GM12873 (cell line): ENCODE measurements around the gene TRMU.

Source experiments
- TF ChIP-seq, protein P1 (sequence below): IDR thresholded peaks from 2 replicates; pipeline ENCODE4 v1.5.1; 2012; ENCODE audit warnings: low read depth, mild to moderate bottlenecking, moderate library complexity, low read length, control low read depth; ENCODE audit not compliant: insufficient read depth; ENCODE audit errors: missing control alignments

TRMU gene

GRCh38 chr22:46360097-46360496 lies 24.6 kb downstream of the TRMU start:
- TF ChIP-seq, protein P1, sequence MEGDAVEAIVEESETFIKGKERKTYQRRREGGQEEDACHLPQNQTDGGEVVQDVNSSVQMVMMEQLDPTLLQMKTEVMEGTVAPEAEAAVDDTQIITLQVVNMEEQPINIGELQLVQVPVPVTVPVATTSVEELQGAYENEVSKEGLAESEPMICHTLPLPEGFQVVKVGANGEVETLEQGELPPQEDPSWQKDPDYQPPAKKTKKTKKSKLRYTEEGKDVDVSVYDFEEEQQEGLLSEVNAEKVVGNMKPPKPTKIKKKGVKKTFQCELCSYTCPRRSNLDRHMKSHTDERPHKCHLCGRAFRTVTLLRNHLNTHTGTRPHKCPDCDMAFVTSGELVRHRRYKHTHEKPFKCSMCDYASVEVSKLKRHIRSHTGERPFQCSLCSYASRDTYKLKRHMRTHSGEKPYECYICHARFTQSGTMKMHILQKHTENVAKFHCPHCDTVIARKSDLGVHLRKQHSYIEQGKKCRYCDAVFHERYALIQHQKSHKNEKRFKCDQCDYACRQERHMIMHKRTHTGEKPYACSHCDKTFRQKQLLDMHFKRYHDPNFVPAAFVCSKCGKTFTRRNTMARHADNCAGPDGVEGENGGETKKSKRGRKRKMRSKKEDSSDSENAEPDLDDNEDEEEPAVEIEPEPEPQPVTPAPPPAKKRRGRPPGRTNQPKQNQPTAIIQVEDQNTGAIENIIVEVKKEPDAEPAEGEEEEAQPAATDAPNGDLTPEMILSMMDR = no peak

DNA sequence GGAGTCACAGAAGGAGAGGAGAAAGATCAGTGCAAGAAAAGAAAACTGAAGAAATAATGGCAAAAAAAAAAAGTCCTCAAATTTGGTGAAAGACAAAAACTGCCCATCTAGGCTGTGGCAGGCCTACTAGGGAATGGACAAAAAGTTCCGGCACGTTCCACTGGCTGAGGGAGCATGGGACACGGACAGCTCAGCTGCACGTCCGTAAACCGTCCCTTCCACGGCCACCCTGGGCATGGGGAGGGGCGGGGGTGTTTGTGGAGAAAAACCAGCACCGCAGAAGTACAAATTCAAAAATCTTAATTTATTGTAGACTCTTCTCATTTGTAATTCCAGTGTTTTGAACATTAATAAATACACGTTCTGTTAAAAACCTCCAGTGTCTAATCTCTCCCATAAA lies 25.4 kb downstream of the TRMU start:
- TF ChIP-seq, protein P1 = no peak

DNA sequence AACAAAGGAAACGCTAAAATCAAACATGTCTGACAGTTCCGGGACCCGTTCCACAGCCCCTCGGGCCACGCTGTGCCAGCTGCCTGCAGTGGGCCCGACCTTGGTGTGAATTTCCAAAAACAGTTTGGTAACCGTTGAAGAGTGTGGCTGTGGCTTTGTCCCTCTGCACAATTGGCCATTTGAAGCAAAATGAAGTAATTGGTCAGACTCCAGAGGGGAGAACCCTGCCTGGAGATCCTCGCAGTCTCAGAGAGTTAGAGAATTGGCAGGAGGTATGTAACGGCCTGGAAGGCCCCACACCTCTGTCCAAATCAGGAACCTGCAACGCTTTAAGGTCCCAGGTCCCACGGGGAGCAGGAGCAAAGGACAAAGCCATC lies 26.3 kb downstream of the TRMU start:
- TF ChIP-seq, protein P1 = no peak

DNA sequence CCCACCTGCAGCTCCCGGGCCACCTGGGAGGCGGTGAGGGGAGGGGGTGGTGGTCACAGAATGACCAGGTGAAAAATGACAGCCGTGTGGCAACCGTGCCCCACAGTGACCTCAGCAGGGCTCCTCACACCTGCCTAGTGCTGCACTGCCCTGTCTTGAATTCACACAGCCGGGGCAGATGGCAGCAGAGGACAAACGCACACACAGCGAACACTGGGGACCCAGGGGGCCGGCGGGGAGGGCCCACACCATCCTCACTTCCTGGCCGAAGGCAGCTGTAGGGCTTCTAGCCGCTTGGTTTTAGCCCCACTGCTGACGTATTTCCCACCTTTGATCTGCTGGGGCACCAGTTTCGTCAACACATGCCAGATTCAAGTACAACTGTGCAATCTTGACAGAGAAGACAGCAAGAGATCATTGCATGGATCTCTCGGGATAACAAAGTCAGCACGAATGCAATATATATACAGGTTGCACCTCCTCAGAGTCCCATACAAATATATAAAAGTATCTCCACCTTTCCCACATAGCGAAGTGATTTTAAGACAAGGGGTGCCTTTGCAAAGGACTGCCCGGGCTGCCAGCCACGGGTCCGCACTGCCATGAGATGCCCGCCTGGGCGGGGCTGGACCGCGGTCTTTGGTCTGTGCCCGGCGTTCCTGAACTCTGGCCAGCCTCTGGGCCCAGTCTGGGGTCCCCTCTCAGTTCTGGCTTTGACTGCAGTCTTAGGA lies 26.9 kb downstream of the TRMU start:
- TF ChIP-seq, protein P1 = no peak

- TF ChIP-seq, protein P1 = no peak
Measured at GRCh38 chr22:46362934-46363515, 27.5 kb downstream of the TRMU start.

DNA sequence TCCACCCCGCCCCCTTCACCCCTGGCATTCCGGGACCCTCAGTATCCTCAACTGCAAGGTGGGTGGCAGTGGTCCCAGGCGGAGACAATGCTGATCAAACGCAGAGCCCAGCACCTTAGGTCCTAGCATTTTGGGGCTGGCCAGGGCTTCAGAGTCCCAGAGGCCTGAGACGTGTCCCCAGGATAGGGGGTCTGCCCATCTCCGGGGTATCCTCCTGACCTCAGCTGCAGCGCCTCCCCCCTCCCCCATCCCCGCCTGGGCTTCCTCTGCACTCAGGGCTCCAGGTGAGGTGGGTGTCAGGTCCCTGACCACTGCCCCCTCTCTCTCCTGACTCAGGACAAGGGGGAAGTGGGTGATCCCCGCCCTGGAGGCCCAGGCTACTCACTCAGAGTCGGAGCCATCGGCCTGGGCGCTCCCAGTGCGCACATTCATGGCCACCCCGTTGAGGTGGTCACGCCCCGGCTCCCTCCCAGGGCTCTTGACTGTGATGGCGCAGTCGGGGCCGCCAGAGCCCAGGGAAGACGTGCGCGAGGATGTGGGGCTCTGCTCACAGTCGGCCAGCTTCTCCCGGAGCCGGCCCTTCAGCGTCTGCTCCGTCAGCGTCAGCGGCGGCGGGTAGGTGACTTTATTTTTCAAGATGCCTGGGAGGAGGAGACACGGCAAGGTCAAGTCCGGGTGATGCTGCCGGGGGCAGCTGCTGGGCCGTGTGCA lies 28.3 kb downstream of the TRMU start:
- TF ChIP-seq, protein P1 = no peak
